AG20443 (cell line): ENCODE data around the gene TMEM167A.

ENCODE experiments used
- DNase-seq: peaks from one replicate; pipeline ENCODE4 v3.0.0; 2012; ENCODE audit warnings: low spot score, mixed read lengths

TMEM167A gene, protein sequence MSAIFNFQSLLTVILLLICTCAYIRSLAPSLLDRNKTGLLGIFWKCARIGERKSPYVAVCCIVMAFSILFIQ

GRCh38 chr5:83076742-83077661 lies at the start of gene TMEM167A, which contains the start of gene XRCC4:
Gene TMEM167A (minus strand): TSS chr5:83077394. CDS start chr5:83077323, 71 bp downstream.
Gene XRCC4 (plus strand): TSS chr5:83077547. CDS start chr5:83104920, 27,373 bp downstream.
- DNase-seq: peak; percentile 98

GRCh38 chr5:83126501-83126900 lies 49.3 kb upstream of the TMEM167A start:
- DNase-seq: no peak

DNA sequence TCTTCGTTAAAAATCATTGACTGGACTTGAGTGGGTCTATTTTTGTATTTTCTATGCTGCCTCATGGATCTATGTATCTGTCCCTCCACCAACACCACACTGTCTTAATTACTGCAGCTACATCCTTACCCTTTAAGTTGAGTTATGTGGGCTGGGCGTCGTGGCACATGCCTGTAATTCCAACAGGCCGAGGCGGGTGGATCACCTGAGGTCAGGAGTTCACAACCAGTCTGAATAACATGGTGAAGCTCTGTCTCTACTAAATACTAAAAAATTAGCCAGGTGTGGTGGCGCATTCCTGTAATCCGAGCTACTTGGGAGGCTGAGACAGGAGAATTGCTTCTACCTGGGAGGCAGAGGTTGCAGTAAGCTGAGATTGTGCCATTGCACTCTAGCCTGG lies 48.4 kb upstream of the TMEM167A start:
- no peak for DNase-seq

DNA sequence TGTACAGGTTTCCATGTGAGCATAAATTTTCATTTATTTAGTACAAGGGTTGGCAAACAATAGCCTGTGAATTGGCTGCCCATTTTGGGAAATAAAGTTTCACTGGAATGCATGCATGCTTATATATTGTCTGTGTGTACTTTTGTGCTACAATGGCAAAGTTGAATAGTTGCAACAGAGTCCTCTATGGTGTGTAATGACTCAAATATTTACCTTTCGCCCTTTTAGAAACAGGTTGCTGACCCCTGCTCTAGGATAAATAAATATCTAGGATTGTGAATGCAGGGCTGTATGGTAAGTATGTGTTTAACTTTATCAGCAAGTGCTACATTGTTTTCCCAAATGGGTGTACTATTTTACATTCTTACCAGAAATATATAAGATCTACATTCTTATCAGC lies 47.4 kb upstream of the TMEM167A start:
- DNase-seq: no peak

- no peak for DNase-seq
These were observed 41.8 kb upstream of the TMEM167A start for GRCh38 chr5:83118976-83119375.

- no peak for DNase-seq
These were observed 41.3 kb upstream of the TMEM167A start for GRCh38 chr5:83118471-83118870.

DNA sequence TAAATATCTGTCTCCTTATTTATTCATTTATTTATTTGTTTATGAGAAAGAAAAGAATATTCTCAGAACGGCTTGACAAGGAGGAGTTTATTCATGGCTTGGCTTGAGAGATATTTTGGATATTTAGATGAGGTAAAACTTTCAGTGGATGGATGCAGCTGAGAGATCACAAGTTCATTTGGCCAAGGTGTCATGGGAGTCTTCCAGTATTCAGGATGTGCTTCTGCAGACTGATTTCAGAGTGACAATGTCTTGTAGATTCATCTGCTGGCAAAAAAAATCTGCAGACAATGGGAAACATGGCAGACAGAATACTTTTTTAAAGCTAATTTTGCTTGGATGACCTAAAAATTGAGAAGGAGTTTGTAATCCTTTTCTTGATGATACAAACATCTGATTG lies 38.6 kb upstream of the TMEM167A start:
- DNase-seq: no peak

- no peak for DNase-seq
These were observed 32.2 kb upstream of the TMEM167A start for GRCh38 chr5:83109380-83109779.

DNA sequence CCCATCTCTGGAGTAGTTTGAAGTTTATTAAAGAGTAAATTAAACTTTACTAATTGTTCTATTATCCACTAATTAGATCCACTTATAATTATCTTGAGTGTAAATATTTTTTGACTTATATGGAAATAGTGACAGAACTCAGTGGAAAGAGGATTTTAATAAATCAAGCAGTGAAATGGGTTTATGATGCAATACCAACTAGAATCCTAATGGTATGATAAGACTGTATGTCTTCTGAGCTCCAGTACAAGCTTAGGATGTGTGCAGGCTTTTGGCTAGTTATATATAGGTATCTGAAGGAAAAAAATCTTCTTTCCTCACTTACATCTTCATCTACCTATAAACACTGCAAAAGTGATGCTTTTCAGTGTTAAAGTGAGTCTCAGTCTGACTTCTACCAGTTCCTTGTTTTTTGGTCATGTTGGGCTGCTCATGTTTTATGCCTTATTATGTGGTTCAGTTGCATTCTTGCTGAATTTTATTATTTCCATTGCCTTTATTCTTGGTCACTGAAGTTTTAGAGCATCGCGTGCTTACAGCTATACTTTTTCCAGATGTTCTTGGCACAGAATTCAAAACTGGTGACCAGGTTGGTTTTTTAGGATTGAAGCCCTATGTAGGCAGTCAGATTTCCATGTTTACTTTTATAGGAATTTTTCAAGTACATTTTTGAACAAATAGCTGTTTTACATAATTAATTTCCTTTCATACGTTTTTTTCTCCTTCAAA lies 30.7 kb upstream of the TMEM167A start:
- DNase-seq: no peak

- DNase-seq: peak; percentile 25
These were observed 26.8 kb upstream of the TMEM167A start for GRCh38 chr5:83104021-83104420.

DNA sequence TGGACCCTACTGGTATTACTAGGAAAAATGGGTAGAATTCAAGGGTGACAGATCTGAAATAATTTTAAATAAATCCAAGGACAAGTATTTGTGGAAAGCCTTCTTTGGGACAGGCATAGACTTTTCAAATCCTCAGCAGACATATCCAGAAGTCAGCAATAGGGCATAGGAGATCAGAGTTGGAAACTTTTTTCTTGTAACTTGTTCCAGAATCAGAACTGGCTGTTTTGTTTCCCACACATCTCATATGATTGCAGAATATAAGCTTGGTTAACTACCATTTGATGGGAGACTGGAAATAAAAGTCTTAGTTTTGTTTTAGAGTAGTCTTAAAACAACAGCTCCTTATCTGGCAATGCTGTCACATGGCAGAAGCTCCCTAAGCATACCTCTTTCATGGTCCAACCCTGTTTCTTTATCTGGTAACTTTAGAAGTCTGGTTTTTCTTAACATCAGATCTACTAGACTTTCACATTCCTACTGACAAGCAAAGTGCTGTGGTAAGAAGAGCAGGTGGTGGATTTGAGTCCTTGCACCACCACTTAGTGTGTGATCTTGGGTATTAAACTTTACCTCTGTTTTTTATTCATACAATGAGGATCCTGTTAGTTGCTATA lies 25.3 kb upstream of the TMEM167A start:
- no peak for DNase-seq

DNA sequence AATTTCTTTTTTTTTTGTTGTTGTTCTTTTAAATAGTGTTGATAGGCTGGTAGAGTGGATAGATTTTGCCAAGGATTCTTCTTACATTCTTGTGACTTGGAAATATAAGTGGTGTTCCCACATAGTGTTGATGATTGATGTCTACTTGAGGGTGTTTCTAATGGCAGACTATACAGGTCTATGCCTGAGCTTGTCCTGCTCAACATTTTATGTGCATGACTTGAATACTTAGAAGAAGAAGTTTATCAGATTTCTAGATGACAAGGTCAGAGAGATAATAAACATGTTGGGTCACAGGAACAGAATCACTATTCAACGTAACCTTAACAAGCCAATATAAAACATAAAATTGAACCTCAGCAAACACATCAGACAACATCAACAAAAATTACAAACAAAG lies 24.3 kb upstream of the TMEM167A start:
- no peak for DNase-seq

DNA sequence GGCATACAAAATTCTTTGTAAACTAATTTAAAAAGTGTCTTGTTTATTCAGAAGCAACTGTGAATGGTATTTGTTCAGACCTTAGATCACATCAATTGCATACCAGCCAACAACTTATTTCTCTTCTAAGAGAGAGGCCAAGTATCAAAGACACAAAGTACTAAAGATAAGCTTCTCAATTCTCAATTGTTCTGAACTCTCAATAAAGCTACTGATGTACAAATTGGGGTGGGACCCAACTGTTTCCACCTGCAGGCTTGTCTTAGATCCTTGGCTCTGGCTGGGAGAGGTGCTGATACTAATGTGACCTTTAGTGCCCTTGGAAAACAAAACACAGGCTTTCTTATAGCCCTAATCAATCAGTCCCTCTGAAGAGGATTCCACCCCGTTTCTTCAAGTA lies 22.3 kb upstream of the TMEM167A start:
- DNase-seq: no peak

GRCh38 chr5:83099001-83099400 lies 21.8 kb upstream of the TMEM167A start:
- no peak for DNase-seq

- peak; percentile 20 for DNase-seq
These were observed 20.6 kb upstream of the TMEM167A start for GRCh38 chr5:83097689-83098231.

GRCh38 chr5:83096660-83097339 lies 19.6 kb upstream of the TMEM167A start:
- peak; percentile 13 for DNase-seq

DNA sequence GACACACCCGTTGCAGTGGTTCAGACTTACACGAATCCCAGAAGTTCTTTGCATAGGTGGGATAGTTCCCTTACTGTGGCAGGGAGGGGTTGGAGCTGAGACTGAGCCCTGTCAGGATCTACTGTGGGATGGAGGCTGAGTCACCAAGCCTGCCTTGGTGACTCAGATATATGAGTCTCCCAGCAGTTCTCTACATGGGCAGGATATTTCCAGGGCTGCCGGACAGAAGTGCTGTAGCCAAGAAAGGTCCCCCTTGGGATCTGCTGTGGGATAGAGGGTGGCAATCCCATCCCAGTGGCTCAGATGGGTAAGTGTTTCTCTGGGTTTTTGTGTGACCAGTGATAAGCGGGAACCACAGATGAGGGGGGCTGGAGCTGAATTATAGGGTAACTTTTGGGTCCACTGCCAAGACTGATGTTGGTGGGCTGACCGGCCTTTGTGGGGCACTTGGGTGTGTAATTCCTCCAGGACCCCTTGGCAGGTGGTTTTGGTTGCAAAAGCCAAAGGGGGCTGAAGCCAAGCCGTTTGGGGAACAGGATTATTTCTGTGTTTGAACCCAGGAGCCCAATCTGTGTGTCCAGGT lies 18.9 kb upstream of the TMEM167A start:
- DNase-seq: peak; percentile 87

DNA sequence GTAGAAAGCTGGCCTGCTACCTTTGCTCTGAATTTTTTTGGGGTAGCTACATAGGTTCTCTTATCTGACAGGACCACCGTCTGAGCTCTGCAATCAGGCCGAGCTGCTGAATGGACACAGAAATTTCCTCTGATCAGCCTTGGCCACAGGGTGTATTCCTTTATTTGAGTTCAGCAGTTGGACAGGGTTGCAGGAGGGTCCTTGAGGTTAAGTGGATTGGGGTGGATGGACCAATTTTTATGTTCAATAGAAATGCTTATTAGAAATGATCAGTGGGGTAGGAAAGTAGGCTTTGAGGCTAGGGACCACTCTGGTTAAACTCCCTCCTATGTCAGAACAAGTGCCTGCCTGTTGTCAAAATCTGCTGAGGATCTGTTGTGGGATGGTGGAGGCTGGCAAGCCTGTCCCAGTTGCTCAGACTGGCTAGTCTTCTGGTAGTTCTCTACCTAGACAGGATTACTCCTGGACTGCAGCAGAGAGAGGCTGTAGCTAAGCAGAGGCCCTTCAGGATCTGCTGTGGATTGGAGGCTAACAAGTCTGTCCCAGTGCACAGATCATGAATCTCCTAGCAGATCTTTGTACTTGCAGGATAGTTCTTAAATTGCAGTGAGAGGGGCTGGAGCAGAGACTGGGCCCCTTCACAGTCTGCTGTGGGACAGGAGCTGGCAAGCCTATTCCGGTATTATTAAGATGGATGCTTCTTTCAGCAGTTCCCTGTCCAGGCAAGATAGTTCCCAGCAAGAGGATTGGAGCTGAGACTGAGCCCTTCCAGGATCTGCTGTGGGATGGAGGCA lies 18.2 kb upstream of the TMEM167A start:
- DNase-seq: no peak

DNA sequence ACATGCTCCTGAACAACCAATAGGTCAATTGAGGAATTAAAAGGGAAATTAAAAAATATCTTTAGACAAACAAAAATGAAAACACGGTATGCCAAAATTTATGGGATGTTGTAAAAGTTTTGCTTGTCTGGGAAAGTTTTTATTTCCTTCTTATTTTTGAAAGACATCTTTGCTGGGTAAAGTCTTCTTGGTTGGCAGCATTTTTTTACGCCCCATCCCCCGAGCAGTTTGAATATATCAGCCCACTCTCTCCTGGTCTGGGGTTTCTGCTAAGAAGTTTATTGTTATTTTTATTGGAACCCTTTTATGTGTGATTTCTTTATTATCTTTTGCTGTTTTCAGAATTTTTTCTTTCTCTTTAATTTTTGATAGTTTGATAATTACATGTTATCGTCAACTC lies 16.5 kb upstream of the TMEM167A start:
- DNase-seq: no peak

DNA sequence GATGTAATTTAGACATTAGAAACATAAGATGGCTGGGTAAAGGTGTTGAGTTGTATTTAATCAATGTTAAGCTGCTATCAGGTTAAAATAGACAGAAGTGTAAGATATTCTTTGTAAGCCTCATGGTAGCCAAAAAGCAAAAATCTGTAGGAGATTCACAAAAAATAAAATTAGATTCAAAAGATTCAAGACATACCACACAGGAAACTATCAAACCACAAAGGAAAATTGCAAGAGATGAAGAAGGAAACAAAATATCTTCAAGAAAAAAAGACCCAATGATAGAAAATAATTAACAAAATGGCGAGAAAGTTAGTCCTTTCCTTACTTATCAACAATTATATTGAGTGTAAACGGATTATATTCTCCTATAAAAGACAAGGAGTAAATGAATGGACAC lies 15.4 kb upstream of the TMEM167A start:
- DNase-seq: no peak
